ENCODE measurements around the gene POTEB2. TPM values are rescaled to one million over a fixed set of nuclear protein-coding genes. Genes with fewer than 3 reads are reported as not detected.
"Not testable (repeated sequence)": the region's sequence is repeated elsewhere in the genome, so short reads cannot be mapped to it uniquely, and the experiment has no call there.

POTEB2 gene
- total RNA-seq (ENCODE audit: low replicate concordance), result not detected in 2 replicates

- H3K4me3 ChIP-seq (ENCODE audit: low read depth, low read length); DNase-seq (ENCODE audit: low read depth): not testable (repeated sequence)
These were observed at the start of gene POTEB2 for GRCh38 chr15:20866214-20866613. POTEB2 (minus strand) TSS chr15:20866314; CDS start chr15:20866281, 33 bp downstream.

GRCh38 chr15:20879916-20880315 is 13.8 kb upstream of the POTEB2 start:
- not testable (repeated sequence) for DNase-seq (ENCODE audit: low read depth); H3K4me3 ChIP-seq (ENCODE audit: low read depth, low read length)

DNA sequence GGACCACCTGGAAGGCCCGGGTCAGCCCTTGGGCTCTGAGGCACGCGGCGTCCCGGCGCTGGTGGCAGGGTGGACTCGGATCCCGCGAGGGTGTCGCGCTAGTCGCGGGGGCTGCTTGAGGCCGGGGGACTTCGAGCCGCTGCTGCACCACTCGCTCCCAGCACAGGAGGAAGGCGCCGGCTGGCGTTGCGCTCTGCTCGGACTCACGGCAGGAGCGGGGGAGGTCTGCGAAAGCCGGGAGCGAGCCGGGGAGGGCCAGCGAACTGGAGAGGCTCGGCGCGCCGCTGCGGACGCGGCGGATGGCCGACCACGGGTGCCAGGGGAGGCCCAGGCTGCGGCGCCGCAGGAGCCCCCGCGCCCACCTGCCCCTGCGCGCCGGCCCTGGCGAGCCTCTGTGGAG is 12.3 kb upstream of the POTEB2 start:
- not testable (repeated sequence) for H3K4me3 ChIP-seq (ENCODE audit: low read depth, low read length); DNase-seq (ENCODE audit: low read depth)

DNA sequence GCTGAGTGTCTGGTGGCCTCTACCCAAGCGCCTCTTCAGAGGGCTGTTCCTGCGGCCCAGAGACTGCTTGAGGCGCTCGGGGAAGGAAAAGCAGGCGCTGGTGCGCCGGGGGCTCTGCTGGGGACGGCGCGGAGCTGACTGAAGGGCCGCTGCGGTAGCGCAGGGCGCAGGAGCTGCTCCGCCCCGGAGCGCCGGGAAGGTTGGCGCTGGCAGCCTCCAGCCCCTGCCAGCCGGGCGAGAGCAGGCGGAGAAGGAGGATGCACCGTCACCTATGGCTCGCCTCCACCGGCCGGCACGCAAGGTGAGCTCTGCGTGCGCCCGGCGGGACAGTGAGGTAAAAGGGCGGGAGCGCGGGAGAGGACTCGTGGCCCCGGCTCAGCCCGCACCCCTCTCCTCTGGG is 11.7 kb upstream of the POTEB2 start:
- DNase-seq (ENCODE audit: low read depth); H3K4me3 ChIP-seq (ENCODE audit: low read depth, low read length): not testable (repeated sequence)

Small RNAs within 50 kb of the gene (small RNA-seq; reads per million reads assigned to genes)
- gene AC012414.2 (not detected), gene MIR3118-2 (not detected), gene RNU6-749P (not detected), gene ZNF519P2 (not detected)

All from fibroblast of the aortic adventitia (primary cell).